Measurements from ENCODE around the gene SLC6A8.
"Not testable (repeated sequence)": the region's sequence is repeated elsewhere in the genome, so short reads cannot be mapped to it uniquely, and the experiment has no call there.

The SLC6A8 gene

GRCh38 chrX:153707406-153707805 is 19.7 kb downstream of the SLC6A8 start:
- no peak for DNase-seq (ENCODE audit: low read depth)

- no peak for DNase-seq (ENCODE audit: low read depth)
Observed at GRCh38 chrX:153708415-153708814, 20.7 kb downstream of the SLC6A8 start.

- DNase-seq (ENCODE audit: low read depth) = no peak
Observed at GRCh38 chrX:153709726-153710674, 22.3 kb downstream of the SLC6A8 start.

GRCh38 chrX:153714256-153714655 is 26.5 kb downstream of the SLC6A8 start:
- no peak for DNase-seq (ENCODE audit: low read depth)

GRCh38 chrX:153717445-153717844 is 29.7 kb downstream of the SLC6A8 start:
- no peak for DNase-seq (ENCODE audit: low read depth)

- DNase-seq (ENCODE audit: low read depth) = no peak
Observed at GRCh38 chrX:153719238-153719637, 31.5 kb downstream of the SLC6A8 start.

- no peak for DNase-seq (ENCODE audit: low read depth)
Observed at GRCh38 chrX:153719701-153720100, 32.0 kb downstream of the SLC6A8 start.

- no peak for DNase-seq (ENCODE audit: low read depth)
Observed at GRCh38 chrX:153722704-153723350, 35.1 kb downstream of the SLC6A8 start.

GRCh38 chrX:153723351-153724251 is 35.9 kb downstream of the SLC6A8 start:
- DNase-seq (ENCODE audit: low read depth) = no peak

- DNase-seq (ENCODE audit: low read depth) = peak; percentile 66
Observed at GRCh38 chrX:153724252-153725038, 36.7 kb downstream of the SLC6A8 start, which contains the start of the genes ABCD1 and BCAP31. Gene ABCD1 (plus strand): TSS chrX:153724856. CDS start chrX:153725267, 411 bp downstream. Gene BCAP31 (minus strand): TSS chrX:153724387. CDS start chrX:153723244, 1,143 bp downstream.

- no peak for DNase-seq (ENCODE audit: low read depth)
Observed at GRCh38 chrX:153725039-153725831, 37.5 kb downstream of the SLC6A8 start.

GRCh38 chrX:153725832-153726285 is 38.1 kb downstream of the SLC6A8 start:
- no peak for DNase-seq (ENCODE audit: low read depth)

- DNase-seq (ENCODE audit: low read depth) = no peak
Observed at GRCh38 chrX:153726286-153727122, 38.8 kb downstream of the SLC6A8 start.

- DNase-seq (ENCODE audit: low read depth) = no peak
Observed at GRCh38 chrX:153727123-153727931, 39.6 kb downstream of the SLC6A8 start.

- no peak for DNase-seq (ENCODE audit: low read depth)
Observed at GRCh38 chrX:153728095-153728494, 40.4 kb downstream of the SLC6A8 start.

- DNase-seq (ENCODE audit: low read depth) = no peak
Observed at GRCh38 chrX:153728951-153729631, 41.4 kb downstream of the SLC6A8 start.

GRCh38 chrX:153730115-153730514 is 42.4 kb downstream of the SLC6A8 start:
- not testable (repeated sequence) for DNase-seq (ENCODE audit: low read depth)
